IPS-11a (cell line): ENCODE data around the gene ZNF195.
"Not testable (repeated sequence)": the region's sequence is repeated elsewhere in the genome, so short reads cannot be mapped to it uniquely, and the experiment has no call there.

ENCODE experiments used
- H3K4me3 ChIP-seq: one replicate; pipeline ENCODE4 v1.5.1; 2013; ENCODE audit warnings: low read depth, low read length, control low read depth

The ZNF195 gene

GRCh38 chr11:3353066-3353465 is 25.9 kb downstream of the ZNF195 start:
- no peak overlapping the region for H3K4me3 ChIP-seq

DNA sequence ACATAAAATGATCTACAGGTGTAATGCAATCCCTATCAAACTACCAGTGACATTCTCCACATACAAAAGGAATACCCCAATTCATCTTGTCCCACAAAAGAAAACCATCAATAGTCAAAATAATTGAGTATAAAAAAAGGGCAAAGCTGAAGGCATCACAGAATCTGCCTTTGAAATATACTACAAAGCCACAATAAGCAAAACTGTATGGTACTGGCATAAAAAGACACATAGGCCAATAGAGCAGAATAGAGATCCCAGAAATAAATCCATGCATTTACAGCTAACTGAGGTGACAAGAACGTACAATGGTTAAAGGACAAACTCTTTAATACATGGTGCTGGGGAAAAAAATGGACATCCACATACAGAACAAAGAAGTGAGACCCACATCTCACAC is 31.8 kb downstream of the ZNF195 start:
- no peak overlapping the region for H3K4me3 ChIP-seq

DNA sequence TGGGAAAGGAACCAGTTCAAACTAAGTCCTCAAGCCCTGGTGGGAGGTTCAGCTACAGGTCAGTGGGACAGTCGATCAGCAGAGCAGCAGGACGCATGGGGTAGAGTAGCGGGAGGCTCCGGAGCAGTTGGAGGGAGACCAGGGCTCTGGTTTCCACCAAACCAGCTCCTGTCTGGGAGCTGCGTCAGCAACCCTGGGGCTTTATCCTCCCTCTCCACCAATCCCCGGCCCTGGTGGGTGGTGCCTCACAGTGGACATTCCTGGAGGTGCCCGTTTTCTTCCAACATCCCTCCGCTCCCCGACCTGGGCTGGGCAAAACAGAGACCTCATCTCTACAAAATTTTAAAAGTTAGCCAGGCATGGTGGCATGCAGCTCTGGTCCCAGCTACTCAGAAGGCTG is 32.4 kb downstream of the ZNF195 start:
- no peak overlapping the region for H3K4me3 ChIP-seq

GRCh38 chr11:3345736-3346135 is 33.2 kb downstream of the ZNF195 start:
- no peak overlapping the region for H3K4me3 ChIP-seq

DNA sequence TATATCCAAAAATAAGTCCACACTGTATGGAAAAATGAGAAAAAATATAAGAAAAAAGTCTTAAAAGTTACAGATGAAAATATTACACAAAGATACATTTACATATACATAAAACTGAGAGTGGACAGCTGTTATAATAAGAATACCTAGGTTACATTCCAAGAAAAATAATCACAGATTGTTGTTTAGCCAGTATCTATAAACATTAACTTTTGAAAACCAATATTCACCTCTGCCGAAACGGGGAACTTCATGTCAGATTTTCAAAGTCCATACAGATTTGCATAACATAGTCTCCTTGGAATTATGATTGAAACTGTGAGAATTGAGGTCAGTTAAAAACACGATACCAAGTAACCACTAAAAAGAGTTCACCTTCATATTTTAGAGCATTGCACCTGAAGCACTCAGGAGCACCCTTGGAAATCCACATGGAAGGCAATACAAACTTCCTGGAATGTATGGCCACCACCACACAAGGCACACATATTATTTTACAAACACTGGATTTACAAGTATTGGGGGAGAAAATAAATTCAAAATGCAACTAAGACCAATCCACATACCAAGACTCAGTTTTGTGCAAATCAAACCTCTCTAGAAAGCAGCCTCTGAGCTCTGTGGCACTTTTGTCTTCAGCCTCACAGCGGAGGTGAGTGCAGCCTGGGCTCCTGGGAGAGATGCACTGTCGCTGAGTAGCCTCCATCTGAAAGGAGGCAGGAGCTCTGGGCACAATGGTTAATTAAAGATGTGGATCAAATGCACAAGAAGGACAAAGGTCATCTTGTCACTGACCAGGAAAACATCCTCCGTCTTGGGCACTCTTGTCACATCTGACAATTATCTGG is 34.4 kb downstream of the ZNF195 start:
- no peak overlapping the region for H3K4me3 ChIP-seq

- H3K4me3 ChIP-seq, result no peak overlapping the region
Observed at GRCh38 chr11:3342709-3343108, 36.2 kb downstream of the ZNF195 start.

DNA sequence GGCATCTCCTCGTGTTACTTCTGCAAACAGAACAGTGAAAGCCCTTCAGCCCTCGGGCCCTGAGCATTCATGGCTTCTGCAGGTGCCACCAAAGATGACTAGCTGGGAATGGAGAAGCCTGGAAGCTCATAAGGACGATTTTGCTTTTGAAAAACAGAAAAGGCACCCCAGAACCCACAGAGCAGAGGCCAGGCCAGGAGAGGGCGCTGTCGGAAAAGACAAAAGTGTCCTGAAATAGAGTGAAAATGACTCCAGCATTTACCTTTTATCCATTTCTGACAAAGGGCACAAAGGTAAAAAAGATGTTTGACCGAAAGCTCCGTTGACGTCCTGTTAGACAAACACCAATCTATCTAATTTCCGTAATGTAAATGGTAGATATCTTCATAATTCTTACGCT is 37.6 kb downstream of the ZNF195 start:
- H3K4me3 ChIP-seq, result no peak overlapping the region

DNA sequence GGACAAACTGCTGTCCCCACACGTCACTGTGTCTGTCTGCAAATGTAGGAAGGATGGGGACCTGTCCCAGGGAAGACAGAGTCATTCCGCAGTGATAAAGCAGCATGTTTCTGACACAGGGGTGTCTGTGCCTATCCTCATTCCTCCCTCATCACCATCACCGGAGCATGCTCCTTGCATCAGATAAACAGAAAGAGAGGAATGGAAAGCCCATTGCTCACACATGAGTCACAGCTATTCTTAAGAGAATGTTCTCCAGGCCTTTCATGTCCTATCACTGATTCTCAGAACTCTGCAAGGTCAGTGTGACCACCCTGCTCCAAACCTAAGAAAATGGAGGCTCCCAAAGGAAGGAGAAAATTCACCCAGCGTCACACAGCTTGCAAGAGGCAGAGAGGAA is 38.9 kb downstream of the ZNF195 start:
- H3K4me3 ChIP-seq, result no peak overlapping the region

DNA sequence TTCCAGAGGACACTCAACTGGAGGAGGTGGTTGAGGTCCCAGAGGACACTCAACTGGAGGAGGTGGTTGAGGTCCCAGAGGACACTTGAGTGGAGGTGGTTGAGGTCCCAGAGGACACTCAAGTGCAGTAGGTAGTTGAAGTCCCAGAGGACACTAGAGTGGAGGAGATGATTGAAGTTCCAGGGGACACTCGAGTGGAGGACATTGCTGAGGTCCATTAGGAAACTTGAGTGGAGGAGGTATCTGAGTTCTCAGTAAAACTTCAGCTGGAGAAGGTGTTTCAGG is 39.7 kb downstream of the ZNF195 start:
- no peak overlapping the region for H3K4me3 ChIP-seq

GRCh38 chr11:3338569-3339339 is 40.2 kb downstream of the ZNF195 start:
- H3K4me3 ChIP-seq, result no peak overlapping the region

- H3K4me3 ChIP-seq, result not testable (repeated sequence)
Observed at GRCh38 chr11:3336420-3336819, 42.5 kb downstream of the ZNF195 start.

GRCh38 chr11:3333157-3333556 is 45.8 kb downstream of the ZNF195 start:
- H3K4me3 ChIP-seq, result not testable (repeated sequence)

- not testable (repeated sequence) for H3K4me3 ChIP-seq
Observed at GRCh38 chr11:3331078-3331477, 47.9 kb downstream of the ZNF195 start.

GRCh38 chr11:3330064-3330463 is 48.9 kb downstream of the ZNF195 start:
- not testable (repeated sequence) for H3K4me3 ChIP-seq

- H3K4me3 ChIP-seq, result not testable (repeated sequence)
Observed at GRCh38 chr11:3328503-3328902, 50.4 kb downstream of the ZNF195 start.

GRCh38 chr11:3326450-3326849 is 52.5 kb downstream of the ZNF195 start:
- H3K4me3 ChIP-seq, result not testable (repeated sequence)

DNA sequence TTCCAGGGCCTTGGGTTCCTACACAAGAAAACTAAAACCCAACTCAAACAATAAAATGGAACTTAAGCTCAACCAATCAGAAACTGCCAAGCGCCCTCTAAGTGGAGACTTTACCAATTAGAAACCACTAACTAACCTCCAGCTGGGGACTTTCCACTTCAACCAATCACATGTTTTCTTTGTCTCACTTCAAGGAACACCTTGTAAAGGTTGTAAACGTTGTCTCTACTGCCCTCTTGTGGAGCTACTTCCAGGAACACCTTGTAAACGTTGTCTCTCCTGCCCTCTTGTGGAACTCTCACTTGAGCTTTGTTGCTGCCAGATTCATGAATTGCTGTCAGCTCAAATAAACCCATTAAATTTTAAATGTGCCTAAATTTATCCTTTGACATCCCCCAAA is 54.2 kb downstream of the ZNF195 start:
- H3K4me3 ChIP-seq, result not testable (repeated sequence)
